ENCODE results near the gene AGRN. TPM values are rescaled to one million over a fixed set of nuclear protein-coding genes. Genes with fewer than 3 reads are reported as not detected.
"Not testable (repeated sequence)": the region's sequence is repeated elsewhere in the genome, so short reads cannot be mapped to it uniquely, and the experiment has no call there.

Gene AGRN
- total RNA-seq, 1 experiment from 2014 or later, result 184 TPM

- no peak for TF ChIP-seq OVOL2 (CRISPR knock-in tag; IDR thresholded peaks at IDR 0.05; ENCODE audit: borderline replicate concordance)
Measured at GRCh38 chr1:1054971-1055370, 35.1 kb downstream of the AGRN start (continued).

GRCh38 chr1:1055841-1056736 lies 36.2 kb downstream of the AGRN start:
- ChIA-PET POLR2A (no interaction called here), CTCF (no interaction called here)
- H3K27ac Mint-ChIP-seq, result peak overlapping the region; percentile 72; the same call in 1 of the 2 replicates

GRCh38 chr1:1057769-1058087 lies 37.8 kb downstream of the AGRN start:
- ATAC-seq, result not testable (repeated sequence)
- CTCF ChIA-PET, result interaction anchor here (0.6 to 4.0 kb wide), 3 partner anchors 17 to 74 kb away, joined by 3 to 20 read pairs (median 3); no protein-coding TSS in a partner anchor

More at GRCh38 chr1:1055841-1056736, 36.2 kb downstream of the AGRN start:
- TF ChIP-seq ELF4 (CRISPR knock-in tag; IDR thresholded peaks at IDR 0.05; ENCODE audit: low read depth), result no peak
- TF ChIP-seq TEAD4 (CRISPR knock-in tag; IDR thresholded peaks at IDR 0.05), result no peak
- no peak for TF ChIP-seq RELA (CRISPR knock-in tag; IDR thresholded peaks at IDR 0.05; ENCODE audit: borderline replicate concordance)
- no peak for TF ChIP-seq E2F5 (CRISPR knock-in tag; IDR thresholded peaks at IDR 0.05)
- TF ChIP-seq ESRRA (CRISPR knock-in tag; IDR thresholded peaks at IDR 0.05; ENCODE audit: borderline replicate concordance), result no peak
- no peak for TF ChIP-seq AFF4 (CRISPR knock-in tag; IDR thresholded peaks at IDR 0.05; ENCODE audit: borderline replicate concordance)
- no peak for TF ChIP-seq ZNF232 (CRISPR knock-in tag; IDR thresholded peaks at IDR 0.05)
- TF ChIP-seq NFYB (CRISPR knock-in tag; conservative IDR thresholded peaks at IDR 0.05; ENCODE audit: low read depth), result no peak
- TF ChIP-seq MYBL2 (CRISPR knock-in tag; IDR thresholded peaks at IDR 0.05), result no peak
- TF ChIP-seq ZNF121 (CRISPR knock-in tag; IDR thresholded peaks at IDR 0.05), result no peak
- no peak for TF ChIP-seq MXD4 (CRISPR knock-in tag; IDR thresholded peaks at IDR 0.05; ENCODE audit: borderline replicate concordance)
- no peak for TF ChIP-seq SP1 (CRISPR knock-in tag; conservative IDR thresholded peaks at IDR 0.05)
- no peak for TF ChIP-seq TP53 (CRISPR knock-in tag; IDR thresholded peaks at IDR 0.05)
- no peak for TF ChIP-seq HMGXB4 (CRISPR knock-in tag; IDR thresholded peaks at IDR 0.05)
- TF ChIP-seq IRF1 (CRISPR knock-in tag; IDR thresholded peaks at IDR 0.05), result no peak
- TF ChIP-seq MAX (CRISPR knock-in tag; IDR thresholded peaks at IDR 0.05), result no peak
- no peak overlapping the region for H3K4me3 Mint-ChIP-seq
- H3K9me3 Mint-ChIP-seq, result peaks cover 6% of the 10 kb centered on the region
- H3K27me3 Mint-ChIP-seq (ENCODE audit: low read depth), result peaks cover 37% of the 10 kb centered on the region
- DNase-seq (ENCODE audit: low spot score), result no peak
- no peak for ATAC-seq
- H3K36me3 Mint-ChIP-seq, result peaks cover 17% of the 10 kb centered on the region
- peaks cover 8% of the 10 kb centered on the region; the same call in 1 of the 2 replicates for H3K4me1 Mint-ChIP-seq

More at GRCh38 chr1:1057769-1058087, 37.8 kb downstream of the AGRN start:
- H3K9me3 Mint-ChIP-seq; H3K36me3 Mint-ChIP-seq; H3K4me1 Mint-ChIP-seq; H3K27ac Mint-ChIP-seq; DNase-seq (ENCODE audit: low spot score); POLR2A ChIA-PET: not testable (repeated sequence)
- Mint-ChIP-seq H3K4me3 (peak overlapping the region; percentile 79), H3K27me3 (ENCODE audit: low read depth) (peaks cover 47% of the 10 kb centered on the region)

All from WTC11 (cell line).